Measurements from ENCODE around the gene PI4KA.
"Not testable (repeated sequence)": the region's sequence is repeated elsewhere in the genome, so short reads cannot be mapped to it uniquely, and the experiment has no call there.

Gene PI4KA

GRCh38 chr22:20667548-20667947, 191.1 kb downstream of the PI4KA start:
- DNase-seq (ENCODE audit: low read depth in 2 of 2), result not testable (repeated sequence)

- DNase-seq (ENCODE audit: low read depth in 2 of 2), result no peak
Observed at GRCh38 chr22:20666560-20666959, 192.1 kb downstream of the PI4KA start.

- DNase-seq (ENCODE audit: low read depth in 2 of 2), result no peak
Observed at GRCh38 chr22:20664594-20664959, 194.0 kb downstream of the PI4KA start.

GRCh38 chr22:20663941-20664593, 194.5 kb downstream of the PI4KA start:
- no peak for DNase-seq (ENCODE audit: low read depth in 2 of 2)

GRCh38 chr22:20663137-20663828, 195.3 kb downstream of the PI4KA start:
- no peak for DNase-seq (ENCODE audit: low read depth in 2 of 2)

GRCh38 chr22:20662524-20663036, 196.0 kb downstream of the PI4KA start:
- not testable (repeated sequence) for DNase-seq (ENCODE audit: low read depth in 2 of 2)

- no peak for DNase-seq (ENCODE audit: low read depth in 2 of 2)
Observed at GRCh38 chr22:20661473-20661872, 197.1 kb downstream of the PI4KA start.

GRCh38 chr22:20660441-20661054, 198.1 kb downstream of the PI4KA start:
- DNase-seq (ENCODE audit: low read depth in 2 of 2), result no peak

GRCh38 chr22:20659920-20660319, 198.7 kb downstream of the PI4KA start:
- no peak for DNase-seq (ENCODE audit: low read depth in 2 of 2)

- no peak for DNase-seq (ENCODE audit: low read depth in 2 of 2)
Observed at GRCh38 chr22:20659258-20659657, 199.4 kb downstream of the PI4KA start.

GRCh38 chr22:20658433-20659222, 200.0 kb downstream of the PI4KA start:
- DNase-seq (ENCODE audit: low read depth in 2 of 2), result no peak

- DNase-seq (ENCODE audit: low read depth in 2 of 2), result no peak
Observed at GRCh38 chr22:20657963-20658362, 200.6 kb downstream of the PI4KA start.

All from fibroblast of skin of left biceps (primary cell).